Activated CD8-positive, alpha-beta T cell treated with anti-CD3 and anti-CD28 coated beads, Interleukin-2, amount 10 ng/mL, durations not matched to agents 7 days and 5 days (primary cell): ENCODE results near the gene FALEC. TPM values are rescaled to one million over a fixed set of nuclear protein-coding genes. Genes with fewer than 3 reads are reported as not detected.

Experiments
- ATAC-seq: fragments of 150-1000 bp; cut with Tn5 transposase; one replicate; pipeline ENCODE4 v1.10.0; 2021; ENCODE audit warnings: moderate library complexity
- CTCF ChIA-PET: fragments of 350-600 bp; sonication (Branson Sonifier 250); formaldehyde crosslinking; loops from one replicate; lab custom pipeline; 2021; ENCODE audit warnings: antibody characterized with exemption; lab: Charles Lee
- POLR2A ChIA-PET: fragments of 350-600 bp; sonication (Branson Sonifier 250); formaldehyde crosslinking; loops from one replicate; lab custom pipeline; 2021; ENCODE audit warnings: antibody characterized with exemption; lab: Charles Lee
- DNase-seq: peaks from one replicate; pipeline ENCODE4 v3.0.0-alpha.2; 2020
- H3K27ac Mint-ChIP-seq: one replicate; pipeline ENCODE4 v1.8.0; 2021; ENCODE audit warnings: mild to moderate bottlenecking, mixed read lengths
- H3K27me3 Mint-ChIP-seq: one replicate; pipeline ENCODE4 v1.8.0; 2021; ENCODE audit warnings: low read depth, mixed read lengths
- H3K36me3 Mint-ChIP-seq: one replicate; pipeline ENCODE4 v1.8.0; 2021; ENCODE audit warnings: low read depth, mixed read lengths
- H3K4me1 Mint-ChIP-seq: one replicate; pipeline ENCODE4 v1.8.0; 2021; ENCODE audit warnings: low read depth, mixed read lengths
- H3K4me3 Mint-ChIP-seq: one replicate; pipeline ENCODE4 v1.8.0; 2021; ENCODE audit warnings: mild to moderate bottlenecking, mixed read lengths
- H3K9me3 Mint-ChIP-seq: one replicate; pipeline ENCODE4 v1.8.0; 2022; ENCODE audit warnings: mixed read lengths; ENCODE audit not compliant: insufficient read depth
- total RNA-seq, 2 experiments: library from RNA; stranded (reverse); gene quantifications; one replicate each; pipeline ENCODE4 v1.2.3, GENCODE V29; 2021

The FALEC gene
- not detected for total RNA-seq

GRCh38 chr1:150515328-150516049 lies at the start of gene FALEC:
Gene FALEC (plus strand): TSS chr1:150515752.
- peaks cover 18% of the 10 kb centered on the region for H3K4me1 Mint-ChIP-seq
- ATAC-seq (peak; percentile 100), DNase-seq (peak; percentile 92)
- no peaks in the 10 kb centered on the region for H3K9me3 Mint-ChIP-seq
- peak within 1 kb of the TSS; percentile 81 for H3K27ac Mint-ChIP-seq
- no peaks in the 10 kb centered on the region for H3K36me3 Mint-ChIP-seq
- peak within 1 kb of the TSS; percentile 90 for H3K4me3 Mint-ChIP-seq
- ChIA-PET CTCF (interaction anchor here (0.5 to 3.5 kb wide), 15 partner anchors 11 to 481 kb away, joined by 3 to 26 read pairs (median 4); partner anchors contain the start of genes MCL1 and TARS2), POLR2A (interaction anchor here (0.5 to 2.3 kb wide), 10 partner anchors 11 to 681 kb away, joined by 3 to 7 read pairs (median 3); partner anchors contain the start of genes ENSA and MCL1)
- no peaks in the 10 kb centered on the region for H3K27me3 Mint-ChIP-seq

- ChIA-PET POLR2A (no interaction called here), CTCF (no interaction called here)
- no peak for ATAC-seq
- Mint-ChIP-seq H3K4me3 (no peak overlapping the region), H3K27me3 (no peaks in the 10 kb centered on the region), H3K27ac (no peak overlapping the region), H3K36me3 (peaks cover 42% of the 10 kb centered on the region), H3K4me1 (peaks cover 4% of the 10 kb centered on the region), H3K9me3 (no peaks in the 10 kb centered on the region)
- no peak for DNase-seq
These were observed 48.6 kb upstream of the FALEC start for GRCh38 chr1:150466964-150467363.

DNA sequence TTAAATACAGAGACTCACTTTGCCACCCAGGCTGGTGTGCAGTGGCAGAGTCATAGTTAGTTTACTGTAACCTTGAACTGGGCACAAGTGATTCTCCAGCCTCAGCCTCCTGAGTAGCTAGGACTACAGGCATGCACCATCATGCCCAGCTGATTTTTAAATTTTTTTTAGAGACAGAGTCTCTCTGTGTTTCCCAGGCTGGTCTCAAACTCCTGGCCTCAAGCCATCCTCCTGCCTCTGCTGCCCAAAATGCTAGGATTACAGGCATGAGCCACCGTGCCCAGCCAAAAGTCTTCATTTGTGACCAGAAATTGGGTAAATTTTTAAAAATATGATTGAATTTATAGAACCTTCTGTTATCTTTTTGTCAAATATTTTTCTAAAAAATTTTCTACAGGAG lies 46.3 kb upstream of the FALEC start:
- H3K27ac Mint-ChIP-seq: no peak overlapping the region
- no peaks in the 10 kb centered on the region for H3K27me3 Mint-ChIP-seq
- ATAC-seq (no peak), DNase-seq (no peak)
- H3K36me3 Mint-ChIP-seq: peaks cover 46% of the 10 kb centered on the region
- ChIA-PET CTCF (no interaction called here), POLR2A (no interaction called here)
- peaks cover 2% of the 10 kb centered on the region for H3K4me1 Mint-ChIP-seq
- no peaks in the 10 kb centered on the region for H3K9me3 Mint-ChIP-seq
- H3K4me3 Mint-ChIP-seq: no peak overlapping the region

- H3K9me3 Mint-ChIP-seq: no peaks in the 10 kb centered on the region
- peaks cover 30% of the 10 kb centered on the region for H3K36me3 Mint-ChIP-seq
- H3K4me1 Mint-ChIP-seq: no peaks in the 10 kb centered on the region
- no peak overlapping the region for H3K4me3 Mint-ChIP-seq
- H3K27ac Mint-ChIP-seq: no peak overlapping the region
- H3K27me3 Mint-ChIP-seq: no peaks in the 10 kb centered on the region
- ATAC-seq: no peak
- DNase-seq: no peak
- ChIA-PET CTCF (no interaction called here), POLR2A (no interaction called here)
These were observed 42.9 kb upstream of the FALEC start for GRCh38 chr1:150472601-150473200.

DNA sequence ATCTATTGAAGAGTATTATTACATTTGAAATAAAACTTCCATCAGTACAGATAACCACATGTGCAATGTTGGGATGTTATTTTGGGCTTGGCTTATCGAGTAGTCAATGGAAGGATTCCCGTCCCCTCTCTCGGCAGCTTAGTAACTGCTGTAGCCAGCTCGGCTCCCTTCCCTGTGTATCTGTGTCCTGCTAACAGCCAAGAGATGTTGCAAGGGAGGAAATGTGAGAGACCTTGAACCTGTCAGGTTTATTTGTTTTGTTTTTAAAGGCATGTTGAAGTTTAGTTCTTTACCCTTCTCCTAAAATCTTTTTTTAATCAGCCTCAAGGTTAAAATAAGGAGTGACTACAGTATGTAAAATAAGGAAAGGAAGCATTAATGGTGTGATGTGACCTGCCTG lies 41.9 kb upstream of the FALEC start:
- CTCF ChIA-PET: no interaction called here
- no peaks in the 10 kb centered on the region for H3K9me3 Mint-ChIP-seq
- DNase-seq: no peak
- no peaks in the 10 kb centered on the region for H3K4me1 Mint-ChIP-seq
- H3K4me3 Mint-ChIP-seq: no peak overlapping the region
- H3K27ac Mint-ChIP-seq: no peak overlapping the region
- ATAC-seq: no peak
- H3K27me3 Mint-ChIP-seq: no peaks in the 10 kb centered on the region
- peaks cover 30% of the 10 kb centered on the region for H3K36me3 Mint-ChIP-seq
- POLR2A ChIA-PET: no interaction called here

DNA sequence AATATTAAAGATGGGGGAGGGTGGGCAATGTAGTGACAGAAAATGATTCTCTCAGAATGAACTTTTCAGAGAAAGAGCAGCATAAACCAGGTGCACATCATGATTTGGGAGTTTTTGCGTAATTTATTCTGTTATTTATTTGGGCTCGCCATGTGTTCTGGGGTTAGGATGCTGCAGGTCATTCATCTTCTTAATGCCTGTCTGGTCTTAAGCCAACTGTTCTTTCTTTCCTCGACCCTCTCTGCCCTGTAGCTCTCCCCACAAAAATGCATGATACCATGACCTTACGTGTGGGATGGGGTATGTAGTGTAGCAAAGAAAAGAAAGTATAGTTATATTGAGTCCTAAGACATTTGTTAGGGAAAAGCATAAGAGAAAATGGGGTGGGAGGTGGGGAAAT lies 40.7 kb upstream of the FALEC start:
- no peak overlapping the region for H3K4me3 Mint-ChIP-seq
- H3K36me3 Mint-ChIP-seq: peaks cover 30% of the 10 kb centered on the region
- no peak for DNase-seq
- H3K27ac Mint-ChIP-seq: no peak overlapping the region
- H3K4me1 Mint-ChIP-seq: no peaks in the 10 kb centered on the region
- no peak for ATAC-seq
- H3K27me3 Mint-ChIP-seq: peaks cover 2% of the 10 kb centered on the region
- H3K9me3 Mint-ChIP-seq: no peaks in the 10 kb centered on the region
- CTCF ChIA-PET: interaction anchor here (0.6 kb wide), 1 partner anchor 344 kb away, joined by 3 read pairs; no protein-coding TSS in a partner anchor
- POLR2A ChIA-PET: no interaction called here

- H3K9me3 Mint-ChIP-seq: no peaks in the 10 kb centered on the region
- POLR2A ChIA-PET: no interaction called here
- H3K4me1 Mint-ChIP-seq: no peaks in the 10 kb centered on the region
- DNase-seq: no peak
- CTCF ChIA-PET: interaction anchor here (1.6 kb wide), 1 partner anchor 14 kb away, joined by 7 read pairs; no protein-coding TSS in a partner anchor
- no peak overlapping the region for H3K27ac Mint-ChIP-seq
- peaks cover 13% of the 10 kb centered on the region for H3K36me3 Mint-ChIP-seq
- ATAC-seq: no peak
- peaks cover 4% of the 10 kb centered on the region for H3K27me3 Mint-ChIP-seq
- no peak overlapping the region for H3K4me3 Mint-ChIP-seq
These were observed 38.8 kb upstream of the FALEC start for GRCh38 chr1:150476754-150477153.

DNA sequence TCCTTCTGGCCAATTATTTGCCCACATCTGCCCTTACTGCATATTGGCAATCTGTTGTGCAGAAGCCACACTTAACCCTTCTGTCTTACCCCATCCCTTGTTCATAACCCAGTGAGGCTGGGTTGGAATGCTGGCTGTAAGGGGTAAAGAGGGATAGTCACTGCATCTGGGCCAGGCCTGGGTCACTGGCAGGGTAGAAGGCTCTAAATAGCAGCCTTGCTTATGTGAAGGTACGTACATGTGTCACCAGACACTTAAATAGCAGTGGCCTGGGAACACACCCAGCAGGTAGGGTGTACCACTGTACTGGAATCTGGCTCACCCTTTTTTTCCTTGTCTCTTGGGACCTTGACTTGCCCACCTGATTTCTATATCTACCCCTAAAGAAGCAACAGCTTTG lies 38.2 kb upstream of the FALEC start:
- Mint-ChIP-seq H3K4me1 (no peaks in the 10 kb centered on the region), H3K27me3 (peaks cover 4% of the 10 kb centered on the region), H3K36me3 (peaks cover 8% of the 10 kb centered on the region), H3K4me3 (no peak overlapping the region), H3K9me3 (no peaks in the 10 kb centered on the region), H3K27ac (no peak overlapping the region)
- ChIA-PET CTCF (no interaction called here), POLR2A (no interaction called here)
- DNase-seq (no peak), ATAC-seq (no peak)

GRCh38 chr1:150477733-150478132 lies 37.8 kb upstream of the FALEC start:
- Mint-ChIP-seq H3K36me3 (peaks cover 4% of the 10 kb centered on the region), H3K27ac (no peak overlapping the region), H3K4me1 (no peaks in the 10 kb centered on the region), H3K4me3 (no peak overlapping the region), H3K27me3 (peaks cover 4% of the 10 kb centered on the region), H3K9me3 (no peaks in the 10 kb centered on the region)
- ChIA-PET CTCF (no interaction called here), POLR2A (no interaction called here)
- no peak for ATAC-seq
- no peak for DNase-seq

GRCh38 chr1:150479370-150479769 lies 36.2 kb upstream of the FALEC start:
- Mint-ChIP-seq H3K9me3 (no peaks in the 10 kb centered on the region), H3K4me1 (no peaks in the 10 kb centered on the region), H3K27me3 (peaks cover 4% of the 10 kb centered on the region), H3K4me3 (no peak overlapping the region), H3K27ac (no peak overlapping the region), H3K36me3 (no peaks in the 10 kb centered on the region)
- DNase-seq (no peak), ATAC-seq (no peak)
- ChIA-PET POLR2A (no interaction called here), CTCF (no interaction called here)

DNA sequence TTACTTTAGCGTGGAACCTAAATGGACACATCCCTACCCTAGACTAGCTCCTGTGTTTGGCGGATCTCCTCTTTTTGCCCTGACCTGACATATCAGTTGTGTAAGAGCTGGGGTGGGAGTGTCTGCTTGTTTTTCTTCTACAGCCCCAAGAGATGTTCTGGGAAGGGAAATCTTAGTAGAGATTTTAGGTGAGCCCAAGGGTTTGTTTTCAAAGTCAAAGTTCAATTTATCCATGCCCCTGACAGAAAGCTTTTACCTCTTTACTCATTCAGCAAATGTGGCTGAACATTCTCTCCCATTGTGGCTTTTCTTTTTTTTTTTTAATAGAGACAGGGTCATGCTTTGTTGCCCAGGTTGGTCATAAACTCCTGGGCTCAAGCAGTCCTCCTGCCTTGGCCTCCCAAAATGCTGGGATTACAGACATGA lies 35.6 kb upstream of the FALEC start:
- no peaks in the 10 kb centered on the region for H3K36me3 Mint-ChIP-seq
- no peaks in the 10 kb centered on the region for H3K4me1 Mint-ChIP-seq
- ChIA-PET CTCF (no interaction called here), POLR2A (interaction anchor here (0.7 kb wide), 1 partner anchor 220 kb away, joined by 3 read pairs; no protein-coding TSS in a partner anchor)
- DNase-seq (no peak), ATAC-seq (no peak)
- no peaks in the 10 kb centered on the region for H3K9me3 Mint-ChIP-seq
- H3K27me3 Mint-ChIP-seq: peaks cover 4% of the 10 kb centered on the region
- H3K4me3 Mint-ChIP-seq: no peak overlapping the region
- H3K27ac Mint-ChIP-seq: no peak overlapping the region

GRCh38 chr1:150484431-150484830 lies 31.1 kb upstream of the FALEC start:
- POLR2A ChIA-PET: no interaction called here
- H3K4me1 Mint-ChIP-seq: peaks cover 19% of the 10 kb centered on the region
- H3K36me3 Mint-ChIP-seq: peaks cover 4% of the 10 kb centered on the region
- H3K27ac Mint-ChIP-seq: no peak overlapping the region
- ATAC-seq: no peak
- no peaks in the 10 kb centered on the region for H3K9me3 Mint-ChIP-seq
- DNase-seq: no peak
- H3K4me3 Mint-ChIP-seq: no peak overlapping the region
- peaks cover 4% of the 10 kb centered on the region for H3K27me3 Mint-ChIP-seq
- CTCF ChIA-PET: interaction anchor here (1.0 kb wide), 2 partner anchors 48 to 49 kb away, joined by 3 read pairs; no protein-coding TSS in a partner anchor
